ENCODE results near the gene FBRSL1. TPM values are rescaled to one million over a fixed set of nuclear protein-coding genes. Genes with fewer than 3 reads are reported as not detected.

Gene FBRSL1
- polyA plus RNA-seq, 3 donors: 0.39 to 28.7 (median 0.74) TPM

DNA sequence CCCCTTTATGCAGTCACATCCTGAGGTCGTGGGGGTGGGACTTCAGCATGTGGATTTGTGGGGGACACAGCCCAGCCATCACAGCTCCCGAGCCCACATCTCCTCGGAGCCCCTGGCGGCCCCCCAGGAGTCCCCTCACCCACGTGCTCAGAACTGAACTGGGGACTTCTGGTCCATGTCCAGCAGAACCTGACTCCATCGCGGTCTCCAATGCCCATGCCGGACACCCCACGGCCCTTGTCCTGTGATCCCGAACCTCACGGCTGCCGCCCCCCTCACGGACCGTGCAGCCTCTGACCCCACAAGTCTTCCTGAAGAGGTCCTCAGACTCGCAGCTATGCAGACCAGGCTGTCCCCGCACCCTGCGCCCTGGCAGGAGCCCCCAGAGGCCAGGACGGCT lies 13.5 kb upstream of the FBRSL1 start:
- Histone ChIP-seq H3K9ac (ENCODE audit: insufficient read depth, low read length, poor library complexity, severe bottlenecking) (no peak overlapping the region), H3K9me3 (replicated peaks in 1 of 2; ENCODE audit: control insufficient read depth in 1 of 2, insufficient read depth in 1 of 2, low read length in 2 of 2) (peaks cover 0 to 3% of the 10 kb centered on the region in 2 donors), H3K36me3 (replicated peaks in 1 of 2; ENCODE audit: control insufficient read depth in 1 of 2, insufficient read depth in 2 of 2, low read length in 2 of 2) (no peaks in the 10 kb centered on the region), H3K4me2 (replicated peaks; ENCODE audit: extremely low read depth, low read length, poor library complexity, severe bottlenecking) (peak overlapping the region; percentile 63), H2AFZ (ENCODE audit: insufficient read depth, low read depth, low read length, poor library complexity, severe bottlenecking) (no peak overlapping the region), H3K4me1 (ENCODE audit: control insufficient read depth in 1 of 2, insufficient read depth in 2 of 2, low read length in 2 of 2) (peaks cover 66 to 78% of the 10 kb centered on the region in 2 donors), H3K4me3 (replicated peaks in 1 of 3; ENCODE audit: low read depth in 2 of 3, low read length in 3 of 3) (peak overlapping the region in 2 of 3 experiments; percentile 8 to 66), H3K27me3 (ENCODE audit: control insufficient read depth in 2 of 2, insufficient read depth in 2 of 2, low read length in 2 of 2) (no peaks in the 10 kb centered on the region), H3K79me2 (ENCODE audit: insufficient read depth, low read length) (no peaks in the 10 kb centered on the region), H4K20me1 (ENCODE audit: insufficient read depth, low read length) (no peaks in the 10 kb centered on the region), H3K27ac (ENCODE audit: low read depth in 1 of 2, low read length in 2 of 2) (peak overlapping the region; percentile 68 to 73)
- DNase-seq: no peak
- Mint-ChIP-seq H3K9me3 (peaks cover 0 to 14% (median 2%) of the 10 kb centered on the region in 7 donors), H3K4me3 (peak overlapping the region; percentile 12 to 68), H3K36me3 (no peaks in the 10 kb centered on the region), H3K27ac (peak overlapping the region in 6 of 7 donors; percentile 61 to 92 (median 86)), H3K4me1 (peaks cover 38% of the 10 kb centered on the region), H3K27me3 (ENCODE audit: low read depth in 3 of 3) (peaks cover 6 to 35% (median 12%) of the 10 kb centered on the region in 3 donors)
- intact Hi-C loops (cut with micrococcal nuclease): no loop called here
- WGBS (ENCODE audit: insufficient coverage): 78% methylated on average over 17 of the region's 18 CpGs
- TF ChIP-seq, protein P1, sequence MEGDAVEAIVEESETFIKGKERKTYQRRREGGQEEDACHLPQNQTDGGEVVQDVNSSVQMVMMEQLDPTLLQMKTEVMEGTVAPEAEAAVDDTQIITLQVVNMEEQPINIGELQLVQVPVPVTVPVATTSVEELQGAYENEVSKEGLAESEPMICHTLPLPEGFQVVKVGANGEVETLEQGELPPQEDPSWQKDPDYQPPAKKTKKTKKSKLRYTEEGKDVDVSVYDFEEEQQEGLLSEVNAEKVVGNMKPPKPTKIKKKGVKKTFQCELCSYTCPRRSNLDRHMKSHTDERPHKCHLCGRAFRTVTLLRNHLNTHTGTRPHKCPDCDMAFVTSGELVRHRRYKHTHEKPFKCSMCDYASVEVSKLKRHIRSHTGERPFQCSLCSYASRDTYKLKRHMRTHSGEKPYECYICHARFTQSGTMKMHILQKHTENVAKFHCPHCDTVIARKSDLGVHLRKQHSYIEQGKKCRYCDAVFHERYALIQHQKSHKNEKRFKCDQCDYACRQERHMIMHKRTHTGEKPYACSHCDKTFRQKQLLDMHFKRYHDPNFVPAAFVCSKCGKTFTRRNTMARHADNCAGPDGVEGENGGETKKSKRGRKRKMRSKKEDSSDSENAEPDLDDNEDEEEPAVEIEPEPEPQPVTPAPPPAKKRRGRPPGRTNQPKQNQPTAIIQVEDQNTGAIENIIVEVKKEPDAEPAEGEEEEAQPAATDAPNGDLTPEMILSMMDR (IDR thresholded peaks at IDR 0.05): no peak

DNA sequence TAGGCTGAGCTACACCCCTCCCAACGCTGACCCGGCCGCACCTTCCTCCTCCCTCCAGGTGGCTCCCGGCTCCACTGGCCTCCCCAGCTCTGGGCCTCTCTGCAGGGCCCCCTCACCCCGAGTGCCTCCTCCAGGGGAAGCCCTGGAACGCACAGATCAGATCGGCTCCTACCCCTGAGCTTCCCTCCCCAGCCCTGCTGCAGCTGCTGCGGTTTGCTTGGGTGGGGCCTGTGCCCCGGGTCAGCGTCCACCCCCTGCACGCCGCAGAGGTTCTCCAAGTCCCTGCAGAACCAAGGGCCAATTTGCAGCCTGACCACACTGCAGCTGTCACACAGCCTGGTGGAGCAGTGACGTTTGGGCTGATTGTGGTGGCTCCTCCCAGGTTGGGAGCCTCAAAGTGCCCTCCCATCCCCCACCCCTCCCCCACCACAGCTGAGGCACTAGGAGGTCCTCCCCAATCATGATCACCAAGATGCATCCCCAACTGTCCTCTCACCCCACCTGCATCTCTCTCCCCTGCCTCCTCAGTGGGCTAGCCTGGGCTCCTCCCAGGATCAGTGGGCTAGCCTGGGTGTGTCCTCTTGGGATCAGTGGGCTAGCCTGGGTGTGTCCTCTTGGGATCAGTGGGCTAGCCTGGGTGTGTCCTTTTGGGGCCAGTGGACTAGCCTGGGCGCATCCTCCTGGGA lies 12.8 kb upstream of the FBRSL1 start:
- Histone ChIP-seq H3K27me3 (ENCODE audit: control insufficient read depth in 2 of 2, insufficient read depth in 2 of 2, low read length in 2 of 2) (no peaks in the 10 kb centered on the region), H3K27ac (ENCODE audit: low read depth in 1 of 2, low read length in 2 of 2) (peak overlapping the region; percentile 65 to 73), H3K4me1 (ENCODE audit: control insufficient read depth in 1 of 2, insufficient read depth in 2 of 2, low read length in 2 of 2) (peaks cover 66 to 78% of the 10 kb centered on the region in 2 donors), H3K4me3 (replicated peaks in 1 of 3; ENCODE audit: low read depth in 2 of 3, low read length in 3 of 3) (peak overlapping the region in 2 of 3 experiments; percentile 8 to 66), H3K4me2 (replicated peaks; ENCODE audit: extremely low read depth, low read length, poor library complexity, severe bottlenecking) (peak overlapping the region; percentile 63), H4K20me1 (ENCODE audit: insufficient read depth, low read length) (no peaks in the 10 kb centered on the region), H3K79me2 (ENCODE audit: insufficient read depth, low read length) (no peaks in the 10 kb centered on the region), H3K9me3 (replicated peaks in 1 of 2; ENCODE audit: control insufficient read depth in 1 of 2, insufficient read depth in 1 of 2, low read length in 2 of 2) (peaks cover 0 to 3% of the 10 kb centered on the region in 2 donors), H3K36me3 (replicated peaks in 1 of 2; ENCODE audit: control insufficient read depth in 1 of 2, insufficient read depth in 2 of 2, low read length in 2 of 2) (no peaks in the 10 kb centered on the region), H3K9ac (ENCODE audit: insufficient read depth, low read length, poor library complexity, severe bottlenecking) (no peak overlapping the region), H2AFZ (ENCODE audit: insufficient read depth, low read depth, low read length, poor library complexity, severe bottlenecking) (peak overlapping the region; percentile 26)
- peak overlapping the region in 5 of 7 donors; percentile 70 to 91 (median 79) for H3K27ac Mint-ChIP-seq
- 15% methylated on average over 13 of the region's 14 CpGs for WGBS (ENCODE audit: insufficient coverage)
- H3K36me3 Mint-ChIP-seq: no peaks in the 10 kb centered on the region
- peaks cover 0 to 14% (median 2%) of the 10 kb centered on the region in 7 donors for H3K9me3 Mint-ChIP-seq
- intact Hi-C loops (cut with micrococcal nuclease): no loop called here
- peaks cover 6 to 35% (median 15%) of the 10 kb centered on the region in 3 donors for H3K27me3 Mint-ChIP-seq (ENCODE audit: low read depth in 3 of 3)
- H3K4me1 Mint-ChIP-seq: peaks cover 43% of the 10 kb centered on the region
- peak in 2 of 3 donors; percentile 42 to 61 for DNase-seq
- H3K4me3 Mint-ChIP-seq: peak overlapping the region; percentile 12 to 68
- TF ChIP-seq, protein P1 (IDR thresholded peaks at IDR 0.05): no peak
